ENCODE data around the gene SLC2A9.

Gene SLC2A9

DNA sequence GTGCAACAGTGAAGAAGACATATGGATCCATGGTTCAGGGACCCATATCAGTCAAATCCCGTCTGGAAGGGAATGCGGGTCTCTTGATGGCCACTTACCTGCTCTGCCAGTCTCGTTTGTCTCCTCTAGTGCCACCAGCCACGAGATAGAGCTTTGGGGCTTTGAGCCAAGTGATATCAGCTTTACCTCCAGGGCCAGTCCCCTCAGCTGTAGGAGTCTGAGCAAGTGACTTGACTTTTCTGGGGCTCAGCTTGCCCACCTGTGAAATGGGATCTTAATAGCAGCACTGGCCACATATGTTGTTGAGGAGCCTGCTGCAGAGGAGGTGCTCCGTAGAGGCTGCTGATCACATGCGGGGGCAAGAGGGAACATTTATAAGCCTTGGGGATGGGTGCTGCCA is 1.2 kb downstream of the SLC2A9 start:
- no peak for DNase-seq (ENCODE audit: low spot score)

GRCh38 chr4:10019521-10020051 is 1.7 kb downstream of the SLC2A9 start:
- no peak for DNase-seq (ENCODE audit: low spot score)

DNA sequence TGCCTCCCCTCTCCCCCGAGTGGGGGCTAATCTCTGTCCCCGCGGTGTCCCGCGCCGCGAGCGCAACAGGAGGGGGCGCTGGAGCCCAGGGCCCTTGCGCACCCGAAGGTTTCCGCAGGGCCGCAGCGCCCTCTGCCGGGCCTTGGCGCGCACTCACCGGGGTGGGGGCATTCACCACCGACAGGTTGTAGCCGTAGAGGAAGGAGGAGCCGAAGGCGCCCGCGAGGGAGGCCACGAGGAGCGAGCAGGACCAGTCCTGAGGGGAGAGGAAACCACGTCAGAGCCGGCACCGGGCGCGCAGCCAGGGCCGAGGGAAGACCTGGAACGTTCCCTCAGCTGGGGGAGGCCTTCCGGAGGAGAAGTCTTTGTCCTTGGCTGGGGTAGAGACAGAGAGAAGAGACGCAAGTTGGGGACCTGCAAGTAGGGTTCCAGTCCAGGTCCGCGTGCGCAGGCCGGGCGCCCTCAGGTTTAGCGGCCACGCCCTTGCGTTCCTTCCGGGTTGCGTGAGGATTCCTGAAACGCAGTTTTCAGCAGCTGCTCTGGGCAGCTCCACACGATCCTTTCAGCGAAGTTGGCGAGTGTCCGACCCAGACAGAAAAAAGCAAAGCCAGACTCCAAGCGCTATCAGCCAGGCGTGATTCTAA is 2.4 kb downstream of the SLC2A9 start:
- peak; percentile 58 for DNase-seq (ENCODE audit: low spot score)

DNA sequence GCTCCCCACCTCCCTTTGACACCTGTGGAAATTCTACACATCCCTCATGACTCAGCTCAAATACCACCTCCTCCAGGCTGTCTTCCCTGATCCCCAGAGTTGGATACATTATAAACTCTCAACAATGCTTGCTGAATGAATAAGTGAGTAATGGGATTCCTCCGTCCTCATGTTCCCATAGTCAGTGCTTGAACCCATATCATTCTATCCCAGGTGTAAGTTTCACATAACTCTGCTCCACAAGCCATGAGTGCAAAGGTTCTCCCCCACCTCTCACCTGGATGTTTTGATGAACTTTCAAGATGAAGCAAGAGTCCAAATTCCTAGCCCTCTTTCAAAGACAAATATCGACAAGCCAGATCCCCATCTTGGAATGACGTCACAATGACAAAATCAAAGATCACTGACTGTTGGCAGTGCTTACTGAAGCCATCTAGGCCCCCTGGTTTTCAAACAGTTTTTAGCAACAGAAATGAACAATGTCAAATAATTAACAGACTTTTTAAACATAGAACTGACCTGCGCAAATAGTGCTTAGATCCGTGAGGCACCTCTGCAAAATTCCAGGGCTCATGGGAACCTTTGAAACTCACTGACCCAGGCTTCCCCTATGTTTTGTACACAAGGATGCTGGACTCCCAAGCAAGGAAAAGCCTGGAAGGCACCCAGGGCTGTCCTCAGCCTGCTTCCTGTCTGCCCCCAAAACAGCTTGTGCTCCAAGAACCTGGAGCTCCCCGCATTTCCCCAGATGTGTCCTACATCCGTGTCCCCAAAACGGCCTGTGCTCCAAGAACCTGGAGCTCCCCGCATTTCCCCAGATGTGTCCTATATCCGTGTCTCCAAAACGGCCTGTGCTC is 4.0 kb downstream of the SLC2A9 start:
- no peak for DNase-seq (ENCODE audit: low spot score)

GRCh38 chr4:10016169-10016568 is 5.1 kb downstream of the SLC2A9 start:
- no peak for DNase-seq (ENCODE audit: low spot score)

- DNase-seq (ENCODE audit: low spot score), result peak; percentile 35
Measured at GRCh38 chr4:10015140-10015753, 6.0 kb downstream of the SLC2A9 start.

GRCh38 chr4:10013722-10014121 is 7.6 kb downstream of the SLC2A9 start:
- no peak for DNase-seq (ENCODE audit: low spot score)

GRCh38 chr4:10011885-10012284 is 9.4 kb downstream of the SLC2A9 start:
- DNase-seq (ENCODE audit: low spot score), result no peak

DNA sequence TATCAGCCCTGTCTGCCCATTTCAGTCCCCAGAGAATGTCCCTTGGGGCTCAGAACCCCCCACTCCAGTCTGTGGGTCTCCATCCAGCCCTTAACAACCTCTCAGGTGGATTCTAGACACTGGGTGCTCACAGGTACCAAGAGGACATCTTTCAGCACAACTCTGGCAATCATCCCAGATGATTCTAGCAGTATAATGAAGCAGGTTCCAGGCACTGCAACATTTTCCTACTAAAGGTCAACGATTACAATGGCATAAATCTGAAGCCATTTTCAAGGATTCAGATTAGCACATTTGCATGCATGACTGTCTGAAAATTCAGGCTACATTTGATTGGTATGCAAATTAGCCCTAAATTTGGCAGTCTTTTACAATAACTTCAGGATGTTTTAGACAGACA is 10.0 kb downstream of the SLC2A9 start:
- no peak for DNase-seq (ENCODE audit: low spot score)

- DNase-seq (ENCODE audit: low spot score), result no peak
Measured at GRCh38 chr4:10009861-10010500, 11.3 kb downstream of the SLC2A9 start.

- DNase-seq (ENCODE audit: low spot score), result no peak
Measured at GRCh38 chr4:10008609-10009005, 12.7 kb downstream of the SLC2A9 start.

DNA sequence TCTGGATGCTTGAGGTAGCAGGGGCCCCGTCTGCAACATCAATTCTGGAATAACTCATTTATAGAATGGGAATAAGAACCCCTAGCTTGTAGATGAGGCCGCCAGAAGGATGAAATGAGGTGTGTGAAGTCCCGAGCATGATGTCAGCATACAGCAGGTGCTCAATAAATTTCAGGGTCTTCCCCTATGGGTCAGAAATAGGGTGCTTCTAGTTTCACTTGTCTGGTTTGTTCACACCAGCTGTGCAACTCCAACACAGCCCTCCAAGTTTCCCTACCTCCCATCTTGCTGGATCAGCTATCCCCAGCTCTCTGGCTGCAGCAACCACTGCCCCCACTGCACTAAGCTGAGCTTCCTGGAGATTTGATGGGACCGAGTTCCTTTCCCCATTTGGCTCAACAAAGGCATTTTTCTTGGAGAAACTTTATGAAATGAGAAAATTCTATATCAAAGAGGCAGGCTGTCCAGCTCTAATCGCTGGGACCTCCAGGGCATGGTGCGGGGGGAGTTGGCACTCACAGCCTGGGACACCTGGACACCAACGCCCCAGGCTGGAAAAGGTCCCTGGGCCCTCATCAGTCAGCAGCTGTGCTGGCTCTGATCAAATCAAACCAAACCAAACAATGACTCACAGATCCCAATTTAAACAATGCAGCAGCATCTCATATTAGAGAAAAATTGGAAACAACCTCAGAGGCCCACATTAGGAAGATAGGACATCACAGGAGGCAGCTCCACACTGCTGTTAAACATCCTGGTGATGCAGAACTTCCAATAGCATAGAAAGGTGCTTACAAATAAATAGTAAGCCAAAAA is 13.3 kb downstream of the SLC2A9 start:
- DNase-seq (ENCODE audit: low spot score), result no peak

DNA sequence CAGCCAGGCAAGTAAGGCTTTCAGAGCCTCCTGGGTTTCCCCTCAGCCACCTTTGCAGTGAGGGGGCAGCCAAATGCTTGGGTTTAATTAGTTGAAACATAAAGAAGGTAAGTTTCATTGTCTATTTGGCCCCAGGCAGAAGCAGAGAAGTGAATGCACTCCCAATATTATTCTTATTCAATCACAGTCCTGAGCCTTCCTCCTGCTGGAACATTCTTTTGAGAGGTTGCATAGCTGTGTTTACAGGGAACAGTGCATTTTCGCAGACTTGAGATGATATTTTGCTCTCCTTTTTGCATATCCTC is 13.9 kb downstream of the SLC2A9 start:
- no peak for DNase-seq (ENCODE audit: low spot score)

DNA sequence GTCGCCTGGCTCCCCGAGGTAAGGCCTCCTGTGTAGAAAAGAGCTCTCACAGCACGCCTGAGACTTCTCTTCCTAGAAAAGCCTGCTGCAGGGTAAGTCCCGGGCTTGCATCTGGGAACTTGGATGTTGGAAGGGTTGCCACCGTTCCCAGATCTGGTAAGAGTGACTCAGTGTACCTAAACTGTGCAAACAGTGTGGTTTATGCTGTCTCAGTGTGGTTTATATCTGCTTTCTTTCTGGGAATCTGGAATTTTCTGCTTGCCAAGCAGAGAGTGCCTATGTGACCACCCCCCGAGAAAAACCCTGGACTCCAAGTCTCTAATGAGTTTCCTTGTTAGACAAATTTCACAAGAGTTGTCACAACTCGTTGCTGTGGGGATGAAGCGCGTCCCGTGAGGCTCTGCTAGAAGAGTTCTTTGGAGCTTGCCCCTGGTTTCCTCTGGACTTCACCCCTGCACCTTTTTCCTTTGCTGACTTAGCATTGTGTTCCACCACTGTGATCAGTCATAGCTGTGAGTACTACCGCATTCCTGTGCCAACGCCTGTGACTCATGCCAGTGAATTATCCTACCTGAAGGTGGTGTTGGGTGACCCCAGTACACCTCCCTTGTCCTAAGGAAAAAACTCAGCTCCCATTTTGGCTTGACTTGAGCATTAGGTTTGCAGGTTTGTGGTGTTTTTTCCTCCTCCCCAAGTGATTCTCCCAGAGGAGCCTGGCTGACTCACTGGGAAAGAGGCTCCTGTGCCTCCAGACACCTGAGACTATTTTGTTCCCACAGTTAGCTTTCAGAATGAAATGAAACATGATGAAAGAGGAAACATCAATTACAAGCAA is 14.5 kb downstream of the SLC2A9 start:
- DNase-seq (ENCODE audit: low spot score), result peak; percentile 83

GRCh38 chr4:10006231-10006600 is 15.1 kb downstream of the SLC2A9 start:
- peak; percentile 77 for DNase-seq (ENCODE audit: low spot score)

- DNase-seq (ENCODE audit: low spot score), result no peak
Measured at GRCh38 chr4:10005632-10006031, 15.7 kb downstream of the SLC2A9 start.

DNA sequence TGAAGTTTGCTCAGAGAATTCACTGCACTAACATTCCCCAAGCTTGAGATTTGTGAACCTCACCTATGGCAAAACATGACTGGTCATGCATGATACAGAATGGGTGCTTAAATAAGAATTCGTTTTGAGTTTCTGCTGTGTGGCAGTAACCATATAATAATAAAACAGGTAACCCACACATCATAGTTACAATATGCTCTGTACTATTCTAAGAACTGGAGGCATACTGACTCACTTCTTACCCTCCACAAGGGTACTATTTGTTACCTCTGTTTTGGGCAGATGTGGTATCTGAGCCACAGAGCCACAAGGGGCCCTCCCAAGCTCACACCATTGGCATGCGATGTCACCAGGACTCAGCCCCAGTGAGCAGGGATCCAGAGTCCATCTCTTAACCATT is 17.6 kb downstream of the SLC2A9 start:
- DNase-seq (ENCODE audit: low spot score), result no peak

GRCh38 chr4:10002278-10002677 is 19.0 kb downstream of the SLC2A9 start:
- no peak for DNase-seq (ENCODE audit: low spot score)

- DNase-seq (ENCODE audit: low spot score), result no peak
Measured at GRCh38 chr4:10001757-10002156, 19.5 kb downstream of the SLC2A9 start.

DNA sequence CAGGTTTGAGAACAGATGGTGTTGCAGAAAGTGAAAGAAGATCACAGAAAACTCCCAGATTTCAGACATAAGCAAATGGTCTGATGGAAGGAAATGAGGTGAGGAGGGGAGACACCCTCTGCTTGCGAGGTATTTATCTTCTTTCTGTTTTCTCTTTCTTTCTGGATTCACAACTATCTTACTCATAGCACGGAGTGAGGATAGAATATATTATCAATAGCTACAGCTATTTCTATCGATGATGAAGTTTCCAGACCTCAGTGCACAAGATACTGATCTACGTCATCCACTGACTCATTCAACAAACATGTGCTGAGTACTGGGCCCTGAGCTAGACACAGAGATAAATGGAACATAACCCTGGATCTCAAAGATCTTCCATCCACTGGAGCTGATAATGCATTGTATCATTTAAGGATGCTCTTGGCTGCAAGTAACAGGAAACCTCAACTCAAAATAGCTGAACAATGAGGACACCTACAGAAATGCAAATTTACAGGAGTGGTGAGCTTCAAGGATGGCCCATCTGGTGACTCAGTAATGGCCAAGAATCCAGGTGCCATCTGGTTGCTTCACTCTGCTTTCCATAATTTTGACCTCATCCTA is 21.2 kb downstream of the SLC2A9 start:
- DNase-seq (ENCODE audit: low spot score), result no peak

Measured in LoVo (cell line).